ENCODE measurements around the gene CEMIP2.
"Not testable (repeated sequence)": the region's sequence is repeated elsewhere in the genome, so short reads cannot be mapped to it uniquely, and the experiment has no call there.

The CEMIP2 gene

DNA sequence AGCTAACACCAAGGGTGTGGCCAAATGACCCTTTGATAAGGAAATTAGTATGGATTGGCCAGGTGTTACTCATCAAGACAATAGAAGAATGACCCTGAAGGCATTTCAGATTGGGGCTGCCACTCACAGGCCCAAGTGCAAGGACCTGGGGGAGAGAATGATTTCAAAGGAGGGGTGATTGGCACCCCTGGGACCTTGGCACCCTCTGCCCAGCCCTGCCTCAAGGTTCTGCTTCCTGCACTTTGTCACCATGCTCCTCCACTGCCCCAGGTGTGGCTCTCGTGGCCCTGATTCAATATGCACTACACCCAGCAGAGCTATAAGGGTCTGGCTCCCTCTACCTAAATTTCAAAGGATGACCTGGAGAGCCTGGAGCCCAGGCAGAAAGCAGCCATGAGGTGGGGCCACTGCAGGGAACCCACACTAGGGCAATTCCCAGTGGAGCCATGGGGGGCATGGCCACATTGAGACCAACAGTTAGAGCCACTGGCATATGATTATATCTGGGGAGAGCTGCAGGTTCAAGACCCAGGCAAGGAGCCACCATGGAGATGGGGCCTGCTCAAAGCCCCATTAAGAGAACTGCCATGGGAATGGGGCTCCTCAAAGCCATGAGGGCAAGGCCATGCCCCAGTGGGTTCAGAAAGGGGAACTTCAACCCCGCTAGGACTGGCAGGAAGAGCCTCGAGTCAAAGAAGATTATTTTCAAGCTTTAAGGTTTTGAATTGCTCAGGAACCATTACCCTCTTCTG is 93.0 kb downstream of the CEMIP2 start:
- no peak for DNase-seq

DNA sequence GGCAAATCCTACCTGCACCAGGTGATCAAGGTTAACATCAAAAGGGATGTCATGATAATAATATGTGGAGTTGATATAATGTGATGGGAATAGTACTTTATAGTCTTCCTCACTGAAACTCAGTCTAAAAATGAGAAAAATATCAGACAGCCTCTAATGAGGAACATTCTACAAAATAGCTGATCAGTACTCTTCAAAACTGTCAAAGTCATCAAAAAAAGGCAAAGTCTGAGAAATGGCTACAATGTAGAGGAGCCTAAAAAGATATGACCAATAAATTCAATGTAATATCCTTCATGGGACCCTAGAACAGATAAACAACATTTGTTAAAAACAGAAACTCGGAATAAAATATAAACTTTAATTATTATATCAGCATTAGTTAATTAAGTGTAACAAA is 95.7 kb downstream of the CEMIP2 start:
- no peak for DNase-seq

DNA sequence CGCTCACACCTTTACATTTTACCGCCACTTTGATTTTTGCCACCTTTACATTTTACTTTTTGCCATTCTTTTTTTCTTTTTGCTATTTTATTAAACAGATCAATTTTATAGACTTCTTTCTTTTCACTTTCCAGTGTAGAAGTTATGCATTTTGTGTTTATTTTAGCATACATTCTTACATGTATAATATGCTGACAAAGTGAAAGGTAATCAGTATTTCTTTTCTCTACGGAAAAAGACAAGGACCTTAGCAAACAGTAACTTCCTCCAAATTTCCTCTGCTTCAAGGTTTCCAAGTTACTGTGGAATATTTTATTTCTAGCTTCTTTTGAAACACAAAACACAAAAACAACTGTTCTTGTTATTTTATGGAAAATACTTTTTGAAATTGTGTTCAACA is 97.0 kb downstream of the CEMIP2 start:
- no peak for DNase-seq

- no peak for DNase-seq
Measured at GRCh38 chr9:71670121-71670520, 98.2 kb downstream of the CEMIP2 start.

DNA sequence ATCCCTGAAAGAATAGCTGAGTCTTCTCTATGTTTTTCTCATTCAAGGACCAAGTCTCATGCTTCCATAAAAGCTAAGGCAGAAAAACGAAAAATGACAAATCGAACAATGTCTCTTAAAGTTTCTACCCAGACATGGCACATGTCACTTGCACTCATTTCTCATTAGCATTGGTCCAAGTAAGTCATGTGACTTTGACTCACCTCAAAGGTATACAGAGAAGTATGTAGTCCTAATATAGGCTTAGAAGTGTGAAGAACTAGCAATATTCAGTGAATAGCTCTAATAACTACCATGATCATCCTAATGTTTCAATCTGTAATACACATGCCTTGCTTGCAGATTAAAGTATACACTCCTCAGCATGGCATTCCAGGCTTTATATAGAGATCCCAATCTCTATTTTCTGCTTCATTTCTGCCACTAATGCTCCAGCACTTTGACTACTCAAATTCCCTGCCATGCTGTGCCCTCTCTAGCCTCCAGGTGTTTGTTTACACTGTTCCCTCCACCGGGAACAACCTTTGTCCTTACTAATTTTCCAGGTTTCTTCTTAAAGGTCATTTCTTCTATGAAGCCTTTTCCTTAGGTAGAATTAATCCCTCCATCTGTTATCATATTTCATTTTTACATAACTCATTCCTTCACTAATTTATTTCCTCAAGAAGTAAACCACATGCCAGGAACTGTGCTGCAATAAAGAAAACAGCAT is 98.9 kb downstream of the CEMIP2 start:
- no peak for DNase-seq

DNA sequence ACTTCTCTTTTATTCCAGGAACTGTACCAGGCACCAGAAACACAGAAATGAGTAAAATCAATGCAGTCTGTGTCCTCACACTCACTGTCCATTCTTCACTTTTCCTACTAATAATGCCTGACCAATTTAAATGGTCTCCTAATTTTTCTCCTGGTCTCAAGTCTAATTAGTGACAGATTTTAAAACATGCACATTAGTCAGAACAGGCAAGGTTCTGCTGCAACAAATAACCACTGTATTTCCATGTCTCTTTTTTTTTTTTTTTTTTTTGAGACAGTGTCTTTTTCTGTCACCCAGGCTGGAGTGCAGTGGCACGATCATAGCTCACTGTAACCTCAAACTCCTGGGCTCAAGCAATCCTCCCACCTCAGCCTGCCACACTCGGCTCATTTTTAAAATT is 99.6 kb downstream of the CEMIP2 start:
- DNase-seq: no peak

DNA sequence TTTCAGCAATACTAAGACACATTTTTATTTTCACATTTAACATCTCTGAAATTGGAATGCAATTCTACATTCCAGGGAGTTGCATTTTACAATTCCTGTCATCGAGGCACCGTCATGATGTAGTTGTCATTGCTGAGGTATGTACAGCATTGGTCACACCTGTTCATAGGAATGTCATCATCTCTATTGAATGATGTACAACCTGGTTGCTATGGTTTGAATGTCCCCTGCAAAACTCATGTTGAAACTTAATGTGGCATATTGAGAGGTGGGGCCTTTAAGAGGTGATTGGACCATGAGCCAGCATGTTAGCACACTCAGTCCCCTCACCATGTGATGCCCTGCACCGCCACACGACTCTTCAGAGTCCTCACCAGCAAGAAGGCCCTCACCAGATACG is 103.1 kb downstream of the CEMIP2 start:
- no peak for DNase-seq

DNA sequence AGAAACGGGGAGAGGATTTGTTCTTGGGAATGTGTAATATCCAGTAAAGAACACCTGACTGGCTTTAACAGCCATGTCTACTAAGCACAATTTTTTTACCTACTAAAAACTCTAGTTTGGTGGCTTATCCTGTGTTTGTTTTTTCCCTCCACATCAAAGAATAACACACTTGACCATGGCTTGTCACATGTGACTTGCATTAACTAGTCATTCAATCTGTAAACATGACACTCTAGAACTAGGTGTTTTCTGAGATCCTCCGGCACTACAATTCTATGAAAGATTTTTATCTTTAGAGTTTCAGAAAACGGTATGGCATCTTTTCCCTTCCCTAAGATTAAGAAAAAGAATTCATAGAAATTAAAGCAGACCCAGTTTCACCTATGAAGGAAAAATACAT is 103.7 kb downstream of the CEMIP2 start:
- no peak for DNase-seq

- no peak for DNase-seq
Measured at GRCh38 chr9:71663931-71664459, 104.3 kb downstream of the CEMIP2 start.

DNA sequence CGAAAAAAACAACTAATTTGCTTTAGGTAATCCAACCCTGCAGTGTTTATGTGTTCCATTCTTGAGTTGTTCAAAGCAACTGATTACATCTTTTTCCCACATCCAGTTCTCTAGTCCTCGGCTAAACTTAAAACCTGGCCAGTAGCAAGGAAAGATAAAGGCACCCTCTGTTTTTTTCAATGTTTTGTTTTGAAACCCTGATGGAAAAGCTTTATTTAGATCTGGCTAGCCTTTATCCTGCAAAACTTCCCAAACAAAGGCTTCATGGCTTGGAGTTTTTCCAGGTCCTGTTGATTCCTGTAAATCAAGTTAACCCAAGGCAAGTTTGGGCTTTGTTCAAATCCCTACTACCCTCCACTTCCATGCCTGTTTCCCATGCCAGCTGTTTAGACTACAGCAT is 105.1 kb downstream of the CEMIP2 start:
- DNase-seq: no peak

GRCh38 chr9:71662082-71662481 is 106.2 kb downstream of the CEMIP2 start:
- DNase-seq: no peak

- DNase-seq: not testable (repeated sequence)
Measured at GRCh38 chr9:71657276-71657675, 111.0 kb downstream of the CEMIP2 start.

GRCh38 chr9:71656496-71656895 is 111.8 kb downstream of the CEMIP2 start:
- no peak for DNase-seq

GRCh38 chr9:71655778-71656177 is 112.5 kb downstream of the CEMIP2 start:
- DNase-seq: no peak

- DNase-seq: no peak
Measured at GRCh38 chr9:71655141-71655540, 113.2 kb downstream of the CEMIP2 start.

DNA sequence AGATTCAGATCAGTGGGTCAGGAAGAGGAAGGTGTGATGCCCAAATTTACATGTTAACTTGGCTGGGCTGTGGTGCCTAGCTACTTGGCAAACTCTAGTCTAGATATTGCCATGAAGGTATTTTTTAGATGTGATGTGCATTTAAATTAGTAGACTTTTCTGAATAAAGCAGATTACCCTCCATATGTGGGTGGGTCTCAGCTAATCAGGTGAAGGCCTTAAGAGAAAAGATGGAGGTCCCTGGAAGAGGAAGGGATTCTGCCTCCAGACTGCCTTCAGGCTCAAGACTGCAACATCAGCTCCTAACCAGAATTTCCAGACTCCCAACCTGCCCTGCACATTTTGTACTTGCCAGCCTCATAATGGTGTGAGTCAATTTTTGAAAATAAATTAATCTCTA is 115.8 kb downstream of the CEMIP2 start:
- no peak for DNase-seq

DNA sequence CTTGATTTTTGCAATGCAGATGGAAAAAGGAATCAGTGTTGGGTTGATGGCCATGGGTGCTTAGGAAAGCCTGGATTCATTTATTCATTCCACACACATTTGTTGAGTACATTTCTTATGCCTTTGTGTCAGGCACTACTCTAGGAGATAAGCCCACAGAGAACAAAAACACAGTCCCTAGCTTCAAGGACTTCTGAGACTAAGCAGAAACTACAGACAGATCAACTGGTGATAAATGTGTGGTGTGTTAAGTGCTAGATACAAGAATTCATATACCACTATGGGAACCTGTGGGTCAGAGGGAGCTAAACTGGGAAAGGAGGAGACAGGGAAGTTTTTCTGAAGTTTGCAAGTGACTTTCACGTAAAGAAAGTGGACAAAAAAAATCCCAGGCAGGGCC is 119.9 kb downstream of the CEMIP2 start:
- no peak for DNase-seq

- DNase-seq: peak; percentile 24
Measured at GRCh38 chr9:71647094-71647591, 121.2 kb downstream of the CEMIP2 start.

GRCh38 chr9:71646131-71646530 is 122.2 kb downstream of the CEMIP2 start:
- peak; percentile 1 for DNase-seq

DNA sequence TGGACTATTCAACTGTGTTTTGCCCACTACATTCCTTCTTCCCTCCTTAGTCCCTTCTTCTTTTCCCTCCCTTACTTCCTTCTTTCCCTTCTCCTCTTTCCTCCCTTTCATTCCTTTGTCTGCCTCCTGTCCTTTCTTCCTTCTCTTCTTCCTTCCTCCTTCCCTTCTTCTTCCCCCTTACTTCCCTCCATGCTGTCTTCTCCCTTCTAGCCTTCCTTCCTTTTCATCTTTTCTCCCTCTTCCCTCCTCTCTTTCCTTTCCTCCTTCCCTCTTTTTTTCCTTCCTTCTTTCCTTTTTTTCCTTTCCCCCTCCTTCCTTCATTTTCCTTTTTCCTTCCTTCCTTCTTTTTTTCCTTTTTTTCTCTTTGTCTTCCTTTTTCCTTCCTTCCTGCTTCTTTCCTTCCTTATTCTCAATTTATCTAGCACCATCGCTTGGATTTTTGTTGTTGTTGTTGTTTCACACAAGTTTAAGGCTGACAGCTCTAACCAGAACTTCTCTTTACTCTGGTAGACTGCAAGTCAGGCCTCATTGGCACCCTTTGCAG is 123.4 kb downstream of the CEMIP2 start:
- DNase-seq: no peak

- no peak for DNase-seq
Measured at GRCh38 chr9:71643330-71643729, 125.0 kb downstream of the CEMIP2 start.

- DNase-seq: no peak
Measured at GRCh38 chr9:71642056-71642455, 126.3 kb downstream of the CEMIP2 start.

DNA sequence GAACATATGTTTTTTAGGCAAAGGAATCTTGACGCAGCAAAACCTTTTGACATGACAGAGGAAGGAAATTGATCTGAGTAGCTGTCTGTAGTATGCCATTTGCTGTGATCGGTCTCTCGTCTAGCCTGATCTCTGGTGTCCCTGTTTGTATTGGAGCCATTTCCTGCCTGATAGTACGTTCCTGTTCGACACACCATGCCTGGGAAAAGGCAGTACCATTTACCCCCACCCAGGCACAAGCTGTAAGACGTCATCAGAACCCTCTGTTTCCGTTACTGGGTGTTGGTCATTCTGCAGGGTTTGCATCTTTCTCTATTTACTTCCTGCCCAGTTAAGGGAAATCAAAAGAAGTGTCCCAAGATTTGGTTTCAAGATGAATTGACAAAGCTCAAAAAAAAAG is 129.7 kb downstream of the CEMIP2 start:
- no peak for DNase-seq

GRCh38 chr9:71637926-71638325 is 130.4 kb downstream of the CEMIP2 start:
- DNase-seq: no peak
